K562 (cell line): ENCODE data around the gene SPAG16. TPM values are rescaled to one million over a fixed set of nuclear protein-coding genes. Genes with fewer than 3 reads are reported as not detected.

Source experiments
- ATAC-seq: fragments of 200-7000 bp; cut with Tn5 transposase; 3 replicates; pipeline ENCODE4 v1.9.1; 2020; ENCODE audit warnings: moderate library complexity
- BruUV-seq: library from RNA; stranded (reverse); fragments of 400-500 nt; replicated peaks from 2 replicates; lab custom pipeline; 2021; lab: Mats Ljungman, UMichigan
- CTCF ChIA-PET: fragments of 300-600 bp; formaldehyde crosslinking; extraction: SDS; loops from one replicate; lab custom pipeline; 2021; ENCODE audit warnings: low intra/inter-chr PET ratio; lab: Yijun Ruan, JAX
- POLR2A ChIA-PET: fragments of 300-600, 350-650 bp; sonication (Branson Sonifier 250); formaldehyde crosslinking; extraction: SDS; loops from one replicate; lab custom pipeline; 2021; ENCODE audit warnings: antibody characterized with exemption, inconsistent platforms; lab: Yijun Ruan, JAX
- DNase-seq, 4 experiments: peaks; one replicate each; pipeline versions ENCODE4 v3.0.0 to v3.0.0-alpha.2; 2011 to 2018; ENCODE audit warnings: low spot score in 3 of 4, mixed read lengths in 3 of 4; ENCODE audit errors: extremely low read depth in 1 of 4
- FAIRE-seq: peaks from 2 replicates; lab custom pipeline; 2011; peaks lifted over from hg19 to GRCh38; lab: Jason Lieb, UNC
- H2AFZ ChIP-seq: 2 replicates; pipeline ENCODE4 v1.6.0; 2011; ENCODE audit warnings: low read depth, low read length, control low read depth, inconsistent platforms
- H3K27ac ChIP-seq: fragments of 200-600 bp; 3 replicates; pipeline ENCODE4 v1.8.0; 2011; ENCODE audit warnings: low read depth, mild to moderate bottlenecking, control low read depth, inconsistent platforms, low read length, moderate library complexity, mixed read lengths; ENCODE audit errors: extremely low read depth
- H3K27me3 ChIP-seq, 2 experiments: fragments of 300-600 bp in 1 of 2; 2 replicates in 1 of 2; 3 replicates in 1 of 2; pipeline versions ENCODE4 v1.6.0 to v1.8.0; 2011; ENCODE audit warnings: inconsistent platforms in 2 of 2, low read length in 2 of 2, mild to moderate bottlenecking in 1 of 2, mixed read lengths in 1 of 2, moderate library complexity in 1 of 2; ENCODE audit not compliant: control insufficient read depth in 2 of 2, insufficient read depth in 2 of 2
- H3K36me3 ChIP-seq: fragments of 300-600 bp; 3 replicates; pipeline ENCODE4 v1.8.0; 2011; ENCODE audit warnings: mild to moderate bottlenecking, low read length, inconsistent platforms; ENCODE audit not compliant: control insufficient read depth, insufficient read depth
- H3K4me1 ChIP-seq, 2 experiments: fragments of 200-600 bp in 1 of 2; replicated peaks in 1 of 2; 2 replicates in 1 of 2; 3 replicates in 1 of 2; pipeline versions ENCODE4 v1.5.1 to v1.8.0; 2011; ENCODE audit warnings: inconsistent platforms in 2 of 2, low read length in 2 of 2, mild to moderate bottlenecking in 1 of 2, mixed read lengths in 1 of 2, moderate library complexity in 1 of 2; ENCODE audit not compliant: control insufficient read depth in 2 of 2, insufficient read depth in 2 of 2
- H3K4me2 ChIP-seq: 2 replicates; pipeline ENCODE4 v1.6.1; 2011; ENCODE audit warnings: low read length, control low read depth, inconsistent platforms, mixed read lengths; ENCODE audit not compliant: insufficient read depth
- H3K4me3 ChIP-seq: fragments of 200-600 bp; sonication (generic), shearing (Covaris generic); 2 replicates; pipeline ENCODE4 v1.5.1; 2016; ENCODE audit warnings: control low read depth, inconsistent platforms
- H3K79me2 ChIP-seq: fragments of 200-600 bp; 3 replicates; pipeline ENCODE4 v1.8.0; 2011; ENCODE audit warnings: low read length, inconsistent platforms; ENCODE audit not compliant: control insufficient read depth, insufficient read depth
- H3K9ac ChIP-seq, 2 experiments: 2 replicates each; pipeline versions ENCODE4 v1.6.0 to v1.6.1; 2011; ENCODE audit warnings: low read depth in 2 of 2, low read length in 2 of 2, control low read depth in 1 of 2, inconsistent platforms in 1 of 2, mild to moderate bottlenecking in 1 of 2, mixed read lengths in 1 of 2; ENCODE audit not compliant: insufficient read depth in 1 of 2
- H3K9me1 ChIP-seq: one replicate; pipeline ENCODE4 v1.6.0; 2011; ENCODE audit warnings: inconsistent platforms, mild to moderate bottlenecking, low read length, moderate library complexity; ENCODE audit not compliant: control insufficient read depth, insufficient read depth
- H3K9me3 ChIP-seq: replicated peaks from 2 replicates; pipeline ENCODE4 v1.5.1; 2011; ENCODE audit warnings: low read depth, low read length, inconsistent platforms; ENCODE audit not compliant: control insufficient read depth, insufficient read depth
- H4K20me1 ChIP-seq: replicated peaks from 2 replicates; pipeline ENCODE4 v1.6.1; 2011; ENCODE audit warnings: low read length, inconsistent platforms, mixed read lengths; ENCODE audit not compliant: control insufficient read depth, insufficient read depth
- ARNT ChIP-seq, 2 experiments: fragments of 450-650 bp; IDR thresholded peaks; 2 replicates each; pipeline ENCODE4 v1.6.1; 2016; ENCODE audit warnings: mild to moderate bottlenecking in 1 of 2
- CBX1 ChIP-seq: sonication (generic); IDR thresholded peaks from 2 replicates; pipeline ENCODE4 v1.6.1; 2016; ENCODE audit warnings: antibody characterized with exemption, low read depth, mild to moderate bottlenecking
- MYNN ChIP-seq, 2 experiments: sonication (generic); formaldehyde crosslinking in 1 of 2; IDR thresholded peaks; 2 replicates each; pipeline versions ENCODE4 v1.5.0 to v1.6.1; 2016 to 2020; ENCODE audit warnings: antibody characterized with exemption in 1 of 2, missing genetic modification reagents in 1 of 2
- NCOR1 ChIP-seq: fragments of 450-650 bp; IDR thresholded peaks from 2 replicates; pipeline ENCODE4 v1.6.1; 2016; ENCODE audit warnings: mild to moderate bottlenecking, moderate library complexity
- NR2C1 ChIP-seq, 2 experiments: fragments of 450-650 bp; IDR thresholded peaks; 2 replicates each; pipeline ENCODE4 v1.6.1; 2017; ENCODE audit warnings: mild to moderate bottlenecking in 2 of 2, antibody characterized with exemption in 1 of 2, inconsistent platforms in 1 of 2, missing compliant biosample characterization in 1 of 2, missing genetic modification characterization in 1 of 2
- NR2C2 ChIP-seq, 2 experiments: fragments of 200-800 bp in 1 of 2; sonication (Bioruptor generic) in 1 of 2; sonication (generic) in 1 of 2; formaldehyde crosslinking in 1 of 2; IDR thresholded peaks; 2 replicates each; pipeline versions ENCODE4 v1.6.1 to v1.8.0; 2016 to 2022; ENCODE audit warnings: mild to moderate bottlenecking in 1 of 2, missing compliant biosample characterization in 1 of 2, missing genetic modification characterization in 1 of 2, missing genetic modification reagents in 1 of 2
- SNRNP70 ChIP-seq: fragments of 200-400 bp; formaldehyde crosslinking; optimal IDR thresholded peaks from 2 replicates; pipeline ENCODE3; 2017; ENCODE audit warnings: low read depth, low read length
- THAP12 ChIP-seq: fragments of 250-450 bp; sonication (Bioruptor Pico); IDR thresholded peaks from 2 replicates; pipeline ENCODE4 v1.9.0; 2021; ENCODE audit warnings: mild to moderate bottlenecking, inconsistent platforms
- ZNF449 ChIP-seq: fragments of 250-450 bp; sonication (Bioruptor Pico); IDR thresholded peaks from 2 replicates; pipeline ENCODE4 v1.8.0; 2022; ENCODE audit warnings: moderate library complexity, mild to moderate bottlenecking, inconsistent platforms
- ZNF695 ChIP-seq: fragments of 450-650 bp; formaldehyde crosslinking; IDR thresholded peaks from 2 replicates; pipeline ENCODE4 v1.4.0; 2020; ENCODE audit warnings: mild to moderate bottlenecking, moderate library complexity
- ZNF740 ChIP-seq, 3 experiments: fragments of 200-800 bp in 1 of 3; sonication (Bioruptor generic) in 1 of 3; sonication (generic) in 1 of 3; formaldehyde crosslinking in 1 of 3; IDR thresholded peaks; 2 replicates each; pipeline versions ENCODE4 v1.6.1 to v1.8.0; 2016 to 2022; ENCODE audit warnings: mild to moderate bottlenecking in 2 of 3, missing compliant biosample characterization in 2 of 3, missing genetic modification characterization in 2 of 3, missing genetic modification reagents in 1 of 3
- ZNF780A ChIP-seq: fragments of 250-450 bp; sonication (Bioruptor Pico); IDR thresholded peaks from 2 replicates; pipeline ENCODE4 v1.5.0; 2021; ENCODE audit warnings: mild to moderate bottlenecking
- WGBS: fragments of 100-300 bp; shearing (Covaris generic); methylation state at CpG from one replicate; pipeline ENCODE4 v1.1.6; 2016; ENCODE audit warnings: low coverage, mixed read lengths; ENCODE audit not compliant: insufficient coverage; ENCODE audit errors: missing lambda C conversion rate; 5-methylcytosine and 5-hydroxymethylcytosine counted together
- in situ Hi-C: fragments of 300-500 bp; cut with MboI; formaldehyde crosslinking; loops from 4 replicates; pipeline ENCODE4 v1.15.0; 2018; ENCODE audit warnings: inconsistent platforms, mixed read lengths
- intact Hi-C: fragments of 100-400 bp; cut with micrococcal nuclease; formaldehyde crosslinking; loops from 2 replicates; pipeline ENCODE4 v1.14.2; 2022
- polyA plus RNA-seq, 8 experiments: library from polyadenylated mRNA; depleted of rRNA in 4 of 8; stranded (reverse) in 5 of 8; unstranded in 3 of 8; fragments of >200 nt; fragmentation: Nextera tagmentation in 2 of 8; fragmentation: Illumina TruSeq in 1 of 8; extraction: Ambion mirVana in 2 of 8; extraction: Trizol in 1 of 8; gene quantifications; 2 replicates each; pipeline versions ENCODE4 v1.2.1 to v1.2.3, GENCODE V29; 2011 to 2014; ENCODE audit warnings: inconsistent platforms in 1 of 8, missing spikeins in 1 of 8
- total RNA-seq, 7 experiments: library from RNA; depleted of rRNA in 6 of 7; stranded (reverse); fragments of >200 nt in 6 of 7; fragmentation: Illumina TruSeq in 2 of 7; extraction: Trizol in 2 of 7; gene quantifications; 2 replicates each; pipeline versions ENCODE4 v1.2.1 to v1.2.3, GENCODE V29; 2011 to 2021; ENCODE audit warnings: low replicate concordance in 1 of 7

SPAG16 gene
- total and polyA plus RNA-seq, 9 of the 15 experiments (the other 6 are each of a cell fraction or from before 2014, with no cell fraction given) = 0.98 to 5.9 (median 3.5) TPM

- Histone ChIP-seq H3K27ac (no peak overlapping the region), H3K27me3 (no peaks in the 10 kb centered on the region), H3K4me3 (no peak overlapping the region), H3K79me2 (no peaks in the 10 kb centered on the region), H3K4me2 (no peak overlapping the region), H3K36me3 (no peaks in the 10 kb centered on the region), H2AFZ (no peak overlapping the region), H3K9me3 (no peaks in the 10 kb centered on the region), H4K20me1 (no peaks in the 10 kb centered on the region), H3K4me1 (no peaks in the 10 kb centered on the region), H3K9me1 (no peaks in the 10 kb centered on the region), H3K9ac (no peak overlapping the region)
- no peak for FAIRE-seq
- no peak for ATAC-seq
- TF ChIP-seq ZNF780A (CRISPR knock-in tag) (no peak), ZNF740 (CRISPR knock-in tag; IDR thresholded peaks at IDR 0.05) (no peak), ZNF740 (tag; IDR thresholded peaks at IDR 0.05) (no peak), ZNF449 (no peak), THAP12 (CRISPR knock-in tag) (no peak), NR2C1 (IDR thresholded peaks at IDR 0.05) (no peak), NR2C1 (tag; IDR thresholded peaks at IDR 0.05) (no peak), NR2C2 (CRISPR knock-in tag; IDR thresholded peaks at IDR 0.05) (no peak), NR2C2 (tag; IDR thresholded peaks at IDR 0.05) (no peak), NCOR1 (no peak), ZNF695 (CRISPR knock-in tag) (no peak), MYNN (IDR thresholded peaks at IDR 0.05) (no peak), MYNN (CRISPR knock-in tag; IDR thresholded peaks at IDR 0.05) (no peak), CBX1 (no peak), ARNT (IDR thresholded peaks at IDR 0.05) (no peak), SNRNP70 (no peak)
- intact Hi-C loops = no loop called here
- no peak for DNase-seq
- CTCF ChIA-PET = no interaction called here
- BruUV-seq = no TSS peak
- WGBS = 0% methylated on average over 1 of the region's 1 CpG
- in situ Hi-C loops = no loop called here
- POLR2A ChIA-PET = no interaction called here
Observed at GRCh38 chr2:214158851-214159250, 874.6 kb downstream of the SPAG16 start.
